C4-2B (cell line): ENCODE data around the gene BANF2.
A peak's percentile ranks its signal among the peaks of the same experiment; 100 is the strongest.

Experiments used
- H3K27ac ChIP-seq: fragments of 450-650 bp; 2 replicates; pipeline ENCODE4 v1.5.1; 2017
- CTCF ChIP-seq: fragments of 450-650 bp; conservative IDR thresholded peaks from 2 replicates; pipeline ENCODE4 v1.5.1; 2017; ENCODE audit warnings: mild to moderate bottlenecking
- ZFX ChIP-seq: fragments of 450-650 bp; IDR thresholded peaks from 2 replicates; pipeline ENCODE4 v1.6.1; 2017

Gene BANF2

GRCh38 chr20:17679941-17680835 lies 19.6 kb upstream of the BANF2 start:
- peak overlapping the region; percentile 81 for H3K27ac ChIP-seq
- TF ChIP-seq ZFX (no peak), CTCF (no peak)

- TF ChIP-seq ZFX = no peak
- peak; percentile 82 for TF ChIP-seq CTCF
- peak overlapping the region; percentile 81 for H3K27ac ChIP-seq
These were observed 18.7 kb upstream of the BANF2 start for GRCh38 chr20:17680836-17681725.

GRCh38 chr20:17681726-17682102 lies 18.1 kb upstream of the BANF2 start:
- peak overlapping the region; percentile 81 for H3K27ac ChIP-seq

GRCh38 chr20:17682103-17682888 lies 17.5 kb upstream of the BANF2 start, which contains the start of gene RRBP1:
RRBP1 (minus strand) TSS chr20:17682242; CDS start chr20:17660507, 21,735 bp downstream.
- H3K27ac ChIP-seq = peak within 1 kb of the TSS; percentile 81
- no peak for TF ChIP-seq ZFX
- TF ChIP-seq CTCF = peak; percentile 66

More at GRCh38 chr20:17681726-17682102, 18.1 kb upstream of the BANF2 start:
- TF ChIP-seq ZFX = peak; percentile 46; the same call in 1 of the 2 replicates
- no peak for TF ChIP-seq CTCF

GRCh38 chr20:17682889-17683198 lies 16.9 kb upstream of the BANF2 start:
- H3K27ac ChIP-seq = peak overlapping the region; percentile 81
- TF ChIP-seq CTCF (peak; percentile 40), ZFX (no peak)

- H3K27ac ChIP-seq = peak overlapping the region; percentile 10; the same call in 1 of the 2 replicates
- TF ChIP-seq CTCF = no peak
- no peak for TF ChIP-seq ZFX
These were observed 16.3 kb upstream of the BANF2 start for GRCh38 chr20:17683218-17684076.
